Measurements from ENCODE around the gene BRD9.

BRD9 gene

DNA sequence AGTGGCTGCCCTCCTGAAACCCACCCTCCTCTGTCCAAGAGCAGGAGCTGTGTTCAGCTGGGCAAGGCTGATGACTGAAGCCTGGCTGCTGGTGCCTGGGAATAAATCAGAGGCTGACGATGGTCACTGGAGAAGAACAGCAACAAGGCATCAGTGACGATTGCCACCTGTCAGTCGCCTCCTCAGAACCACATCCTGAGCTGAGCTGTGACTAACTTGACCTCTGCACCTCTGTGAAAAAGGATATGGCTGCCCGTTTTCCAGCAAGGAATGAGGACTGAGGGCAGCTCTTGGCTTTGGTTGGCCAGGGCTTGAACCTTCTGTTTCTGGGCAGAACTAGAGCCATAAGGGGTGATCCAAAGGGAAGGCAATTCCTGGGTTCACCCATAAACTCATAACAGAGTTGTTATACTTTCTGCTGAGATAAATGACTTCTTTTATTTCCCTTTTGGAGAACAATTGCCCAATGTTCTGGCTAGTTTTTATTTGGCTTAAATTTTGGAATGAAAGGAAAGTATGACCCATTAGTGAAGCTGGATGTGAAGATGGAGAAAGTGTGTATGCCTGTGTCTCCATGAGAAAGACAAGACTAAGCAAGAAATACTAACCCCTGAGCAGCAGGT is 40.1 kb upstream of the BRD9 start:
- TF ChIP-seq SPI1 (IDR thresholded peaks at IDR 0.05; ENCODE audit: borderline replicate concordance, low read depth) (no peak), POLR2AphosphoS5 (IDR thresholded peaks at IDR 0.05; ENCODE audit: low read depth) (no peak), GABPA (IDR thresholded peaks at IDR 0.05; ENCODE audit: low read depth) (no peak)
- TF ChIP-seq, protein P1, sequence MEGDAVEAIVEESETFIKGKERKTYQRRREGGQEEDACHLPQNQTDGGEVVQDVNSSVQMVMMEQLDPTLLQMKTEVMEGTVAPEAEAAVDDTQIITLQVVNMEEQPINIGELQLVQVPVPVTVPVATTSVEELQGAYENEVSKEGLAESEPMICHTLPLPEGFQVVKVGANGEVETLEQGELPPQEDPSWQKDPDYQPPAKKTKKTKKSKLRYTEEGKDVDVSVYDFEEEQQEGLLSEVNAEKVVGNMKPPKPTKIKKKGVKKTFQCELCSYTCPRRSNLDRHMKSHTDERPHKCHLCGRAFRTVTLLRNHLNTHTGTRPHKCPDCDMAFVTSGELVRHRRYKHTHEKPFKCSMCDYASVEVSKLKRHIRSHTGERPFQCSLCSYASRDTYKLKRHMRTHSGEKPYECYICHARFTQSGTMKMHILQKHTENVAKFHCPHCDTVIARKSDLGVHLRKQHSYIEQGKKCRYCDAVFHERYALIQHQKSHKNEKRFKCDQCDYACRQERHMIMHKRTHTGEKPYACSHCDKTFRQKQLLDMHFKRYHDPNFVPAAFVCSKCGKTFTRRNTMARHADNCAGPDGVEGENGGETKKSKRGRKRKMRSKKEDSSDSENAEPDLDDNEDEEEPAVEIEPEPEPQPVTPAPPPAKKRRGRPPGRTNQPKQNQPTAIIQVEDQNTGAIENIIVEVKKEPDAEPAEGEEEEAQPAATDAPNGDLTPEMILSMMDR (IDR thresholded peaks at IDR 0.05; ENCODE audit: insufficient read depth, low read length), result no peak
- TF ChIP-seq, protein P2, sequence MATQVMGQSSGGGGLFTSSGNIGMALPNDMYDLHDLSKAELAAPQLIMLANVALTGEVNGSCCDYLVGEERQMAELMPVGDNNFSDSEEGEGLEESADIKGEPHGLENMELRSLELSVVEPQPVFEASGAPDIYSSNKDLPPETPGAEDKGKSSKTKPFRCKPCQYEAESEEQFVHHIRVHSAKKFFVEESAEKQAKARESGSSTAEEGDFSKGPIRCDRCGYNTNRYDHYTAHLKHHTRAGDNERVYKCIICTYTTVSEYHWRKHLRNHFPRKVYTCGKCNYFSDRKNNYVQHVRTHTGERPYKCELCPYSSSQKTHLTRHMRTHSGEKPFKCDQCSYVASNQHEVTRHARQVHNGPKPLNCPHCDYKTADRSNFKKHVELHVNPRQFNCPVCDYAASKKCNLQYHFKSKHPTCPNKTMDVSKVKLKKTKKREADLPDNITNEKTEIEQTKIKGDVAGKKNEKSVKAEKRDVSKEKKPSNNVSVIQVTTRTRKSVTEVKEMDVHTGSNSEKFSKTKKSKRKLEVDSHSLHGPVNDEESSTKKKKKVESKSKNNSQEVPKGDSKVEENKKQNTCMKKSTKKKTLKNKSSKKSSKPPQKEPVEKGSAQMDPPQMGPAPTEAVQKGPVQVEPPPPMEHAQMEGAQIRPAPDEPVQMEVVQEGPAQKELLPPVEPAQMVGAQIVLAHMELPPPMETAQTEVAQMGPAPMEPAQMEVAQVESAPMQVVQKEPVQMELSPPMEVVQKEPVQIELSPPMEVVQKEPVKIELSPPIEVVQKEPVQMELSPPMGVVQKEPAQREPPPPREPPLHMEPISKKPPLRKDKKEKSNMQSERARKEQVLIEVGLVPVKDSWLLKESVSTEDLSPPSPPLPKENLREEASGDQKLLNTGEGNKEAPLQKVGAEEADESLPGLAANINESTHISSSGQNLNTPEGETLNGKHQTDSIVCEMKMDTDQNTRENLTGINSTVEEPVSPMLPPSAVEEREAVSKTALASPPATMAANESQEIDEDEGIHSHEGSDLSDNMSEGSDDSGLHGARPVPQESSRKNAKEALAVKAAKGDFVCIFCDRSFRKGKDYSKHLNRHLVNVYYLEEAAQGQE (IDR thresholded peaks at IDR 0.05; ENCODE audit: insufficient replicate concordance, low read depth), result no peak
- Histone ChIP-seq H3K4me3 (replicated peaks; ENCODE audit: insufficient read depth, low read length) (no peak overlapping the region), H3K27me3 (ENCODE audit: insufficient read depth, poor library complexity, severe bottlenecking) (no peaks in the 10 kb centered on the region), H3K27ac (replicated peaks) (no peak overlapping the region)
- DNase-seq (ENCODE audit: low read depth in 1 of 2, low spot score in 1 of 2), result no peak

GRCh38 chr5:932151-932627 is 39.6 kb upstream of the BRD9 start:
- Histone ChIP-seq H3K27me3 (ENCODE audit: insufficient read depth, poor library complexity, severe bottlenecking) (no peaks in the 10 kb centered on the region), H3K27ac (replicated peaks) (no peak overlapping the region), H3K4me3 (replicated peaks; ENCODE audit: insufficient read depth, low read length) (no peak overlapping the region)
- no peak for DNase-seq (ENCODE audit: low read depth in 1 of 2, low spot score in 1 of 2)
- no peak for TF ChIP-seq GABPA (IDR thresholded peaks at IDR 0.05; ENCODE audit: low read depth)
- TF ChIP-seq SPI1 (IDR thresholded peaks at IDR 0.05; ENCODE audit: borderline replicate concordance, low read depth), result no peak
- TF ChIP-seq, protein P1 (IDR thresholded peaks at IDR 0.05; ENCODE audit: insufficient read depth, low read length), result no peak
- TF ChIP-seq POLR2AphosphoS5 (IDR thresholded peaks at IDR 0.05; ENCODE audit: low read depth), result no peak
- TF ChIP-seq, protein P2 (IDR thresholded peaks at IDR 0.05; ENCODE audit: insufficient replicate concordance, low read depth), result no peak

DNA sequence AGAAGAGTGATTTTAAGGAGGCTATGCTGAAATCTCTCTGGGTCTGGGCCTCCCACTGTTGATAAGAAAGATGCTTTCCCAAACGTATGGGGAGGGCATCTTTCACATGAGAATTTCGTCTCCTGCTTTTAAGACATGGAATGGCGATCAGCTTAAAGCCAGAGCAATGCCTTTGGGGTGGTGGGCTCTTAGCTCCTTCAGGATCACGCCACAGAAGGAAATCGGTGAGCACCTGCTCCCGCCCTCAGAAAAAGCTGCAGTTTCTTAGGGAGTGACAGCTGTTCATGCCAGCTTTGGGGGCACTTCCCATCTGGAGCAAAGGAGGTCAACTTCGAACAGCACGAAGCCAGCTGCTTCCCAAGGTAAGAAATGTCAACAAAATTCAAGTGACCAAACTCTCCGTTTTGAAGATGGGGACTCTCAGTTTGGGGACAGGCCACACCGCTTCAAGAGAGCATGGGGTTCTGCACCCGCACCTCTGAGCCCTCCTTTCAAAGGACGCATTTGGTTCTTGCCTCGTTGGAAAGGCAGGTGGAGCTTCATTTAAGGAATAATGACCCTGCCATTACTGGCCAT is 39.1 kb upstream of the BRD9 start:
- Histone ChIP-seq H3K4me3 (replicated peaks; ENCODE audit: insufficient read depth, low read length) (no peak overlapping the region), H3K27me3 (ENCODE audit: insufficient read depth, poor library complexity, severe bottlenecking) (no peaks in the 10 kb centered on the region), H3K27ac (replicated peaks) (no peak overlapping the region)
- TF ChIP-seq, protein P1 (IDR thresholded peaks at IDR 0.05; ENCODE audit: insufficient read depth, low read length), result no peak
- TF ChIP-seq POLR2AphosphoS5 (IDR thresholded peaks at IDR 0.05; ENCODE audit: low read depth) (no peak), SPI1 (IDR thresholded peaks at IDR 0.05; ENCODE audit: borderline replicate concordance, low read depth) (no peak), GABPA (IDR thresholded peaks at IDR 0.05; ENCODE audit: low read depth) (no peak)
- TF ChIP-seq, protein P2 (IDR thresholded peaks at IDR 0.05; ENCODE audit: insufficient replicate concordance, low read depth), result no peak
- DNase-seq (ENCODE audit: low read depth in 1 of 2, low spot score in 1 of 2), result no peak

Measured in HL-60 (cell line).